22Rv1 (cell line): ENCODE data around the gene KDM4C.

ENCODE experiments used
- ZFX ChIP-seq: fragments of 450-650 bp; IDR thresholded peaks from 2 replicates; pipeline ENCODE4 v1.6.1; 2017; ENCODE audit warnings: antibody characterized with exemption, borderline replicate concordance
- TF ChIP-seq, protein P1 (sequence below): fragments of 450-650 bp; IDR thresholded peaks from 2 replicates; pipeline ENCODE4 v1.5.1; 2017; ENCODE audit warnings: mild to moderate bottlenecking

DNA sequence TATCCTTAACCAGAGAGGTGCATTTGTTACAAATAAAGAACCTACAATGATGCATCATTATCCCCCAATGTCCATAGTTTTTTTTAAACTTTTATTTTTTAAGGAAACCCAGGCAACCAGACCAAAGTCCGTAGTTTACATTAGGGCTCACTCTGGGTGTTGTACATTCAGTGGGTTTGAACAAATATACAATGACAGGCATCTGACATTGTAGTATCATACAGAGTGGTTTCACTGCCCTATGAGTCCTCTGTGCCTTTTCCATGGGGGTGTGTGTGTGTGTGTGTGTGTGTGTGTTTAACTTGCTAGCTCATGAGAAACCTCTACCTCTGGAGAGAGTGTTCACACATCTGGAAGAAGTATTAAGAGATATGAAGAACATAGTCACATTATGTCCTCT is 141.5 kb downstream of the KDM4C start:
- TF ChIP-seq, protein P1, sequence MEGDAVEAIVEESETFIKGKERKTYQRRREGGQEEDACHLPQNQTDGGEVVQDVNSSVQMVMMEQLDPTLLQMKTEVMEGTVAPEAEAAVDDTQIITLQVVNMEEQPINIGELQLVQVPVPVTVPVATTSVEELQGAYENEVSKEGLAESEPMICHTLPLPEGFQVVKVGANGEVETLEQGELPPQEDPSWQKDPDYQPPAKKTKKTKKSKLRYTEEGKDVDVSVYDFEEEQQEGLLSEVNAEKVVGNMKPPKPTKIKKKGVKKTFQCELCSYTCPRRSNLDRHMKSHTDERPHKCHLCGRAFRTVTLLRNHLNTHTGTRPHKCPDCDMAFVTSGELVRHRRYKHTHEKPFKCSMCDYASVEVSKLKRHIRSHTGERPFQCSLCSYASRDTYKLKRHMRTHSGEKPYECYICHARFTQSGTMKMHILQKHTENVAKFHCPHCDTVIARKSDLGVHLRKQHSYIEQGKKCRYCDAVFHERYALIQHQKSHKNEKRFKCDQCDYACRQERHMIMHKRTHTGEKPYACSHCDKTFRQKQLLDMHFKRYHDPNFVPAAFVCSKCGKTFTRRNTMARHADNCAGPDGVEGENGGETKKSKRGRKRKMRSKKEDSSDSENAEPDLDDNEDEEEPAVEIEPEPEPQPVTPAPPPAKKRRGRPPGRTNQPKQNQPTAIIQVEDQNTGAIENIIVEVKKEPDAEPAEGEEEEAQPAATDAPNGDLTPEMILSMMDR: no peak
- TF ChIP-seq ZFX: no peak
